Lower lobe of right lung (tissue), 2 donors: Measurements from ENCODE around the gene SH3PXD2A. TPM values are rescaled to one million over a fixed set of nuclear protein-coding genes. Genes with fewer than 3 reads are reported as not detected.

Experiments
- ATAC-seq, 2 donors: fragments of 200-7000 bp; cut with Tn5 transposase; one replicate each; pipeline ENCODE4 v1.9.1; 2020 to 2022; ENCODE audit warnings: mild to moderate bottlenecking in 2 of 2, moderate library complexity in 2 of 2
- DNase-seq: peaks from one replicate; pipeline ENCODE4 v3.0.0-alpha.2; 2020
- H3K27ac ChIP-seq: fragments of 200-600 bp; one replicate; pipeline ENCODE4 v1.8.0; 2022
- H3K27me3 ChIP-seq: fragments of 200-600 bp; one replicate; pipeline ENCODE4 v1.8.0; 2022; ENCODE audit warnings: low read depth
- H3K36me3 ChIP-seq: fragments of 200-600 bp; one replicate; pipeline ENCODE4 v1.8.0; 2022; ENCODE audit warnings: mild to moderate bottlenecking
- H3K4me1 ChIP-seq: fragments of 200-600 bp; one replicate; pipeline ENCODE4 v1.8.0; 2022
- H3K4me3 ChIP-seq: fragments of 200-600 bp; one replicate; pipeline ENCODE4 v1.8.0; 2022; ENCODE audit warnings: mild to moderate bottlenecking
- H3K9me3 ChIP-seq: fragments of 200-600 bp; one replicate; pipeline ENCODE4 v1.8.0; 2022
- intact Hi-C: fragments of 100-400 bp; cut with DNase I; formaldehyde crosslinking; loops from one replicate; pipeline ENCODE4 v1.11.0; 2022
- total RNA-seq: library from RNA; stranded (reverse); fragmentation: NEBNext Ultra II Directional; extraction: Animal tissue kit (Norgen Biotek cat#: 25700); gene quantifications from one replicate; pipeline ENCODE4 v1.2.1, GENCODE V29; 2021
- TF ChIP-seq, protein P1 (sequence below): fragments of 200-600 bp; IDR thresholded peaks from one replicate; pipeline ENCODE4 v1.8.0; 2022; ENCODE audit warnings: antibody characterized with exemption, mild to moderate bottlenecking
- donor health status: DM: no; HTN: yes; CAD: no; lungs with severe emphysema.

The SH3PXD2A gene
- total RNA-seq, 1 donor from 2014 or later, result 34.8 TPM

DNA sequence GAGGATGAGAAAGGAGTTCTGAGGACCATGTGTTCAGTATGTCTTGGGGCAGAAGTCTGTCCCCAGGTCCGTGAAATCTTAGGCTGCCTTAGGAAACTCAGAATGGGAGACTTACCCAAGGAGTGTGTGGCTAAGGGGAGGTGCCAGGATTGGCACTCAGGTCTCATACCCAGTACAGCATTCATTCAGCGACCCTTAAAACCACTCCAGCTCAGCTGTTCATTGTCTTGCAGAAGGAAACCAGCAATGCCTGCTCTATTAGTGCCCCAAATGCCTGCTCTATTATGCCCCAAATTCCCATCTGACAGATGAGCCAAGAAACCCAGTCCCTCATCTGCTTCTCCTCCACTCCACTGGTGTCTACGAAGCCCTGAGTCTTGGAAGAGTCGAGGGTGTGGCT is 214.1 kb downstream of the SH3PXD2A start:
- H3K9me3 ChIP-seq, result no peaks in the 10 kb centered on the region
- H3K27ac ChIP-seq, result no peak overlapping the region
- TF ChIP-seq, protein P1, sequence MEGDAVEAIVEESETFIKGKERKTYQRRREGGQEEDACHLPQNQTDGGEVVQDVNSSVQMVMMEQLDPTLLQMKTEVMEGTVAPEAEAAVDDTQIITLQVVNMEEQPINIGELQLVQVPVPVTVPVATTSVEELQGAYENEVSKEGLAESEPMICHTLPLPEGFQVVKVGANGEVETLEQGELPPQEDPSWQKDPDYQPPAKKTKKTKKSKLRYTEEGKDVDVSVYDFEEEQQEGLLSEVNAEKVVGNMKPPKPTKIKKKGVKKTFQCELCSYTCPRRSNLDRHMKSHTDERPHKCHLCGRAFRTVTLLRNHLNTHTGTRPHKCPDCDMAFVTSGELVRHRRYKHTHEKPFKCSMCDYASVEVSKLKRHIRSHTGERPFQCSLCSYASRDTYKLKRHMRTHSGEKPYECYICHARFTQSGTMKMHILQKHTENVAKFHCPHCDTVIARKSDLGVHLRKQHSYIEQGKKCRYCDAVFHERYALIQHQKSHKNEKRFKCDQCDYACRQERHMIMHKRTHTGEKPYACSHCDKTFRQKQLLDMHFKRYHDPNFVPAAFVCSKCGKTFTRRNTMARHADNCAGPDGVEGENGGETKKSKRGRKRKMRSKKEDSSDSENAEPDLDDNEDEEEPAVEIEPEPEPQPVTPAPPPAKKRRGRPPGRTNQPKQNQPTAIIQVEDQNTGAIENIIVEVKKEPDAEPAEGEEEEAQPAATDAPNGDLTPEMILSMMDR, result no peak
- no peak for ATAC-seq
- no peaks in the 10 kb centered on the region for H3K27me3 ChIP-seq
- no peak overlapping the region for H3K4me3 ChIP-seq
- H3K36me3 ChIP-seq, result no peaks in the 10 kb centered on the region
- peaks cover 31% of the 10 kb centered on the region for H3K4me1 ChIP-seq
- DNase-seq, result no peak
- intact Hi-C loops, result no loop called here

DNA sequence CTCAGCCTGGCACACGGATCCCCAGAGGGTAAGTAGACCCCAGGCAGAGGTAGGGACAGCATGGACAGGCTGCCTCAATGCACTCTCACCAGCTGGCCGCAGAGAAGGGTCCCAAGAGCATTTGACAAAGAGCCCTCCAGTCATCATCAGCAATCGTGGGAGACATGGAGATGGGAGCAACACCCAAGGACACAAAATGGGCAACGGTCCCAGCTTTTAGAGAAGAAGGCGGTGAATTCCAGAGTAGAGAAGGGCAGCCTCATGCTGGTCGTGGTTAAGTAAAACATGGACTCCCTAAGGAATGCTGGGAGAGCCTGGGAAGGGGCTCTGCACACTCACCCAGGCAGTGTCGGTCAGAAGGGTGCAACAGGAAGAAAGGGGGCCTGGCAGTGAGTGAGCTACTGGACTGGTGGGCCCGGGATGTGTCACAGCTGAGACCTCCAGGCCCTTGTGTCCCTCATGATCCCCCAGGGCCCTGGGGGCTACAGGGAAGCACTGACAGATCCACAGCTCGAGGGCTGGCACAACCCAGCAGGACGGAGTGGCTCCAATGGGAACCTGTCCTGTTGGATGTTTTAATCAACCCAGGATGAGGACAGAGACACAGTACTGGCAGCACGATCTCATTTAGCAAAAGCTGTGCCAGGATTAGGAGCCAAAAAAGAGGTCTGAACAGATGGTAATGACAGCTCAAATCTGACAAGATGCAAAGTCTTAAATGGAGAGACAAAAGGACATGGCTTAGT is 214.8 kb downstream of the SH3PXD2A start:
- H3K9me3 ChIP-seq, result no peaks in the 10 kb centered on the region
- no peak overlapping the region for H3K4me3 ChIP-seq
- intact Hi-C loops, result no loop called here
- no peaks in the 10 kb centered on the region for H3K36me3 ChIP-seq
- ATAC-seq, result no peak
- TF ChIP-seq, protein P1, result no peak
- H3K27me3 ChIP-seq, result no peaks in the 10 kb centered on the region
- DNase-seq, result no peak
- peaks cover 24% of the 10 kb centered on the region for H3K4me1 ChIP-seq
- H3K27ac ChIP-seq, result no peak overlapping the region

DNA sequence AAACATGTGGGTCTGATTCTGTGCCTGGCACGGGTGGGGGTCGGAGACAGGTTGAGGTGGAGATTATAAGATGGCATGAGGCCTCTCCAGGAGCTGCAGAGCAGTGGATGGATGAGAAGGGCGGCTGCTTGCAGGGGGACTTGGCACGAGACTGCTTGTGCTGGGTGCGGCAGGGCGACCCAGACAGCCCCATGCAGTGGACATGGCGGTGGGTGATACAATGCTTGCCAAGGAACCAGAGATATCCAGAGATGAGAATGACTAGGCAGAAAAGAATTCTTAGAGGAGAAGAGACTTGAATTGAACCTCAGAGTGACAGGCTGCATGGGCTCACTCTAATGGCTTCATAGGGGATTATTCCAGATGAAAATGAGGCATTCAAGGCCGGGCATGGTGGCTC is 216.4 kb downstream of the SH3PXD2A start:
- Histone ChIP-seq H3K4me3 (no peak overlapping the region), H3K9me3 (no peaks in the 10 kb centered on the region), H3K36me3 (peaks cover 7% of the 10 kb centered on the region), H3K27ac (no peak overlapping the region), H3K4me1 (peaks cover 13% of the 10 kb centered on the region), H3K27me3 (no peaks in the 10 kb centered on the region)
- TF ChIP-seq, protein P1, result no peak
- DNase-seq (no peak), ATAC-seq (no peak)
- intact Hi-C loops, result no loop called here

DNA sequence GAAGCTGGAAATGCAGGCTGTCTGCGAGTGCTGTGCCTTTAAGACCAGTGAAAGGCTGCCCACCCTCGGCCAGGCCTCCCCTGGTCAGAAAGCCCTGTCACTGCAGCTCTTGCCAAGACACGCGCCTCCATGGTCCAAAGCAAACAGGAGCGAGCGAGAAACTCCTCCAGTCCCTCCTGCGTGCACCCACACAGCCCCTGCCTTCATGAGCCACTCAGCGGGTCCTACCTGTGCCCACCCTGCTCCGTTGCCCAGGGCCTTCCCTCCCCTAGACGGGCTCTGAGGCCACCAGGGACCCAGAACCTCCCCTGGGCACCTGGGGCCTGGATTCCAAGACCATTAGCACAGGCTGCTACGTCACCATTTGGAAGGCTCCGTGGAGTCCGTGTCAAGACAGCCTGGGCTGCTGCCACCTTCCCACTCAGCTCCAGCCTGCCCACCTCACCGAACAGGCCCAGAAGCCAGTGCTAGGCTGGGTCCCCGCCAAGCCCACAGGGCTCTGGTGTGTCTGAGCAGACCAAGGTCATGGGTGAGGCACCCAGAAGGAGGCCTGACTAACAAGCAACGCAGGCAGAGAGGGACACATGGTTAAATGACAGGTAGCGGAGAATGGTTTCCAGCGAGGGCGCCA is 217.3 kb downstream of the SH3PXD2A start:
- H3K27ac ChIP-seq, result peak overlapping the region; percentile 41
- no peak for DNase-seq

DNA sequence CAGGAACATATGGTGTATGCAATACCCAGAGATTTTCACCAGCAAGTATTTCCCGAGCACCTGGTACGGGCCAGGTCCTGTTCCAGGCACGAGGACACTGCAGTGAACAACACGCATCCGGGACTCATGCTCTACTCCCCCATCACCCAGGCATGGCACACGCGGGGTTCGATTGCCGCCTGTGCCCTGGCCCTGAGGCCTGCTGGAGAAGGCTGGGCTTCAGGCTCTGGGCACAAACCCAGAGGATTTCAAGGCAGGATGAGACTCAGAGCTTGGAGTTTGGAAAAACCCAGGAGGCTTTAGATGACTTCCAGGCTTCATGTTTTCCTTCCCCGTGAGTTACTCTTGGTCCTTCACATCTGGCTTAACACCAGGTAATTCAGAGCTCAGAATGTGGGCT is 218.4 kb downstream of the SH3PXD2A start:
- Histone ChIP-seq H3K36me3 (peaks cover 10% of the 10 kb centered on the region), H3K27me3 (no peaks in the 10 kb centered on the region), H3K4me3 (no peak overlapping the region), H3K4me1 (peaks cover 13% of the 10 kb centered on the region), H3K27ac (no peak overlapping the region), H3K9me3 (no peaks in the 10 kb centered on the region)
- TF ChIP-seq, protein P1, result no peak
- no peak for ATAC-seq
- DNase-seq, result no peak
- intact Hi-C loops, result no loop called here

More for the DNA sequence above, 217.3 kb downstream of the SH3PXD2A start:
- TF ChIP-seq, protein P1, result no peak
- peaks cover 13% of the 10 kb centered on the region for H3K4me1 ChIP-seq
- no peak overlapping the region for H3K4me3 ChIP-seq
- ATAC-seq, result peak; percentile 37 to 47
- H3K27me3 ChIP-seq, result no peaks in the 10 kb centered on the region
- H3K9me3 ChIP-seq, result no peaks in the 10 kb centered on the region
- peaks cover 10% of the 10 kb centered on the region for H3K36me3 ChIP-seq
- intact Hi-C loops, result no loop called here
